Gastroesophageal sphincter (tissue), 3 donors: ENCODE data around the gene TUT4.

Source experiments
- EP300 ChIP-seq: sonication (generic); formaldehyde crosslinking; IDR thresholded peaks from one replicate; pipeline ENCODE4 v1.6.1; 2017; ENCODE audit warnings: antibody characterized with exemption, mild to moderate bottlenecking
- POLR2AphosphoS5 ChIP-seq: sonication (generic); formaldehyde crosslinking; IDR thresholded peaks from one replicate; pipeline ENCODE4 v1.6.1; 2017; ENCODE audit warnings: antibody characterized with exemption
- TF ChIP-seq, protein P1 (sequence below), 4 experiments: fragments of 200-600 bp in 2 of 4; fragments of 450-650 bp in 2 of 4; sonication (generic) in 1 of 4; IDR thresholded peaks; one replicate each; pipeline ENCODE4 v1.5.1; 2017 to 2019; ENCODE audit warnings: antibody characterized with exemption in 4 of 4, mild to moderate bottlenecking in 2 of 4, moderate library complexity in 2 of 4

DNA sequence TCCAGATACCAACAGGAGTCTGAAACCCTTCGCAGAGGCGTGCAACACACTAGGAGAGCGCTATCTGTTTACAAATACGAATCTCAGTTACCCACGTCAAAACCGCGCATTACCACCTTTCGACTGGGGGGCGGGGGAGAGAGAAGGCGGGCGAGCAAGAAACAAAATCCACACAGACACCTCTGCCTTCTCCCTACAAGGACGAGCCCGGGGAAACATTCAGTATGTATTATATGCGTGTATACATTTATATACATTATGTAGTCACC lies 722 bp downstream of the TUT4 start:
- TF ChIP-seq, protein P1, sequence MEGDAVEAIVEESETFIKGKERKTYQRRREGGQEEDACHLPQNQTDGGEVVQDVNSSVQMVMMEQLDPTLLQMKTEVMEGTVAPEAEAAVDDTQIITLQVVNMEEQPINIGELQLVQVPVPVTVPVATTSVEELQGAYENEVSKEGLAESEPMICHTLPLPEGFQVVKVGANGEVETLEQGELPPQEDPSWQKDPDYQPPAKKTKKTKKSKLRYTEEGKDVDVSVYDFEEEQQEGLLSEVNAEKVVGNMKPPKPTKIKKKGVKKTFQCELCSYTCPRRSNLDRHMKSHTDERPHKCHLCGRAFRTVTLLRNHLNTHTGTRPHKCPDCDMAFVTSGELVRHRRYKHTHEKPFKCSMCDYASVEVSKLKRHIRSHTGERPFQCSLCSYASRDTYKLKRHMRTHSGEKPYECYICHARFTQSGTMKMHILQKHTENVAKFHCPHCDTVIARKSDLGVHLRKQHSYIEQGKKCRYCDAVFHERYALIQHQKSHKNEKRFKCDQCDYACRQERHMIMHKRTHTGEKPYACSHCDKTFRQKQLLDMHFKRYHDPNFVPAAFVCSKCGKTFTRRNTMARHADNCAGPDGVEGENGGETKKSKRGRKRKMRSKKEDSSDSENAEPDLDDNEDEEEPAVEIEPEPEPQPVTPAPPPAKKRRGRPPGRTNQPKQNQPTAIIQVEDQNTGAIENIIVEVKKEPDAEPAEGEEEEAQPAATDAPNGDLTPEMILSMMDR (IDR thresholded peaks at IDR 0.05), result no peak
- TF ChIP-seq POLR2AphosphoS5 (no peak), EP300 (no peak)
